ENCODE results near the gene EPHA2.
A peak's percentile ranks its signal among the peaks of the same experiment; 100 is the strongest.
"Not testable (repeated sequence)": the region's sequence is repeated elsewhere in the genome, so short reads cannot be mapped to it uniquely, and the experiment has no call there.

EPHA2 gene

DNA sequence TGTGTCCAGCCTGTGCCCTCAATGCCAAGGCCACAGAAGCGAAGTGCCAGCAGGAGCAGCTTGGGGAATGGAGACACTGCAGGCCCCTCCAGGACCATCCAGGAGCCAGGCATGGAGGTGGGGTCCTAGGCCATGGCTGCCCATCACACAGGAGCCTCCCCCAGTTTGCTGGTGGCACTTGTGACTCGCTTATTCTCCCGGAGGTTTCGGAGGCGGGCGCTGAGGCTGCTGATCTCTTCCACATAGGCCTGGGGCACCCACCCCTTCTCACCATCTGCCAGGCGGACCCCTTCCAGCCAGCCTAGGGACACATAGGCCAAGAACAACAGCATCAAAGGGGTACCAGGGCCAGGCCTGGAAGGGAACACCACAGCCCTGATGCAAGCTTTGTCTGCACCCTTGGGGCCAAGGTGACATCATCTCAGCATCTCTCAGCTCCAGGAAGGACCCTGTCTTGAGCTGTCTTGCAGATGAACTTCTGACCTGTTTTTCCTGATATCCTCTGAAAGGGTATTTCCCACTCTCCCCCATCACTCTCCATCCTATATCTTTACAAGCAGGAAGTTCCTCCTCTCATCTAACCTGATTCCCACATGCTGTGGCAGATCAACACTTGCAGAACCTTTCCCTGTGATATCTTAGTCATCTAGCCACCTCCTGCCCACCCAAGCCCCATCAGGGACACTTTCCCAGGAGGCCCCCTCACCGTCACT, 42.7 kb upstream of the EPHA2 start:
- peaks cover 18% of the 10 kb centered on the region; the same call in 1 of the 2 replicates for H3K36me3 ChIP-seq
- no peak overlapping the region for H3K4me3 ChIP-seq
- H3K27me3 ChIP-seq: no peaks in the 10 kb centered on the region
- peaks cover 11% of the 10 kb centered on the region for H3K4me1 ChIP-seq
- no peaks in the 10 kb centered on the region for H3K9me3 ChIP-seq
- no peaks in the 10 kb centered on the region for H4K20me1 ChIP-seq
- no peak overlapping the region for H3K27ac ChIP-seq
- H3K9ac ChIP-seq: no peak overlapping the region
- H3K4me2 ChIP-seq: peak overlapping the region; percentile 17; the same call in 1 of the 2 replicates
- TF ChIP-seq Cebpa-rat (IDR thresholded peaks at IDR 0.05): no peak

DNA sequence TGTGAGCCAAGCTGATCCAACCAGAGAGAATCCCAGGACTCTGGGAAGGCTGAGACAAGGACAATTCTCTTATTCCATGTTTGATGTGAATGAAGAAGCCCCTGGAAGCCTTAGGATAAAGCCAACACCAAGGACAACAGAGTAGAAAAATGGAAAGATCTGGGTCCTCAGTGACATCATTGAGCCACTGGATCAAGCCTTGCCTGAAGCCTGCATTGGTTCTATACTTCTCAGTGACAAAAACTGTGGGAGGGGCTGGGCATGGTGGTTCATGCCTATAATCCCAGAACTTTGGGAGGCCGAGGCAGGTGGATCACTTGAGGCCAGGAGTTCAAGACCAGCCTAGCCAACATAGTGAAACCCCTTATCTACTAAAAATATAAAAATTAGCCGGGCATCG, 41.0 kb upstream of the EPHA2 start:
- Histone ChIP-seq H3K4me2 (no peak overlapping the region), H3K27me3 (no peaks in the 10 kb centered on the region), H3K9me3 (no peaks in the 10 kb centered on the region), H3K36me3 (peaks cover 10% of the 10 kb centered on the region; the same call in 1 of the 2 replicates), H3K4me3 (no peak overlapping the region), H3K27ac (no peak overlapping the region), H4K20me1 (no peaks in the 10 kb centered on the region), H3K4me1 (peaks cover 14% of the 10 kb centered on the region), H3K9ac (no peak overlapping the region)
- TF ChIP-seq Cebpa-rat (IDR thresholded peaks at IDR 0.05): no peak

DNA sequence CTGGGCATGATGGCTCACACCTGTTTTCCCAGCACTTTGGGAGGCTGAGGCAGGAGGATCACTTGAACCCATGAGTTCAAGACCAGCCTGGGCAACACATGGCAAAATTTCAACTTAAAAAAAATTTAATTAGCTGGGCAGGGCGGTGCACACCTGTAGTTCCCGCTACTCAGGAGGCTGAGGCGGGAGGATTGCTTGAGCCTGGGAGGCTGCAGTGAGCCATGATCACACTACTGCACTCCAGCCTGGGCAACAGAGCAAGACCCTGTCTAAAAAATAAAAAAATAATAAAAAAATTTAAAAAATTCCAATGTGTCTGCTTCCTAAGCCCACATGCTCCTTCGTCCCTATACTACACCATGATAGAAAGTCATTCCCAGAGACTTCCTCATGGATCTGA, 40.3 kb upstream of the EPHA2 start:
- not testable (repeated sequence) for H3K9me3 ChIP-seq, H3K36me3 ChIP-seq, H3K9ac ChIP-seq, H3K4me2 ChIP-seq, H3K27ac ChIP-seq, H4K20me1 ChIP-seq, H3K4me3 ChIP-seq, H3K27me3 ChIP-seq
- H3K4me1 ChIP-seq: peaks cover 20% of the 10 kb centered on the region

DNA sequence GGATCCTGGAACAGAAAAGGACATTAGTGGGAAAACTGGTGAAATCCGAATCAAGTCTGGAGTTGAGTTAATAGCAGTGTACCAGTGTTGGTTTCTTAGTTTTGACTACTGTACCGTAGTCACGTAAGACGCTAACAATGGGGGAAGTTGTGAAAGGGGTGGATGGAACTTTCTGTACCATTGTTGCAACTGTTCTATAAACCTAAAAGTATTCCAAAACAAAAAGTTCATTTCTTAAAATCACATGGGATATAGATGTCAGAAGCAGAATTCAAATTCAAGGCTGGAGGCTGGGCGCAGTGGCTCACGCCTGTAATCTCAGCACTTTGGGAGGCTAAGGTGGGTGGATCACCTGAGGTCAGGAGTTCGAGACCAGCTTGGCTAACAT, 39.6 kb upstream of the EPHA2 start:
- Histone ChIP-seq H4K20me1 (no peaks in the 10 kb centered on the region), H3K27ac (no peak overlapping the region), H3K36me3 (no peaks in the 10 kb centered on the region), H3K9me3 (no peaks in the 10 kb centered on the region), H3K27me3 (no peaks in the 10 kb centered on the region), H3K9ac (no peak overlapping the region), H3K4me2 (no peak overlapping the region), H3K4me3 (no peak overlapping the region), H3K4me1 (peaks cover 20% of the 10 kb centered on the region)
- no peak for TF ChIP-seq Cebpa-rat (IDR thresholded peaks at IDR 0.05)

DNA sequence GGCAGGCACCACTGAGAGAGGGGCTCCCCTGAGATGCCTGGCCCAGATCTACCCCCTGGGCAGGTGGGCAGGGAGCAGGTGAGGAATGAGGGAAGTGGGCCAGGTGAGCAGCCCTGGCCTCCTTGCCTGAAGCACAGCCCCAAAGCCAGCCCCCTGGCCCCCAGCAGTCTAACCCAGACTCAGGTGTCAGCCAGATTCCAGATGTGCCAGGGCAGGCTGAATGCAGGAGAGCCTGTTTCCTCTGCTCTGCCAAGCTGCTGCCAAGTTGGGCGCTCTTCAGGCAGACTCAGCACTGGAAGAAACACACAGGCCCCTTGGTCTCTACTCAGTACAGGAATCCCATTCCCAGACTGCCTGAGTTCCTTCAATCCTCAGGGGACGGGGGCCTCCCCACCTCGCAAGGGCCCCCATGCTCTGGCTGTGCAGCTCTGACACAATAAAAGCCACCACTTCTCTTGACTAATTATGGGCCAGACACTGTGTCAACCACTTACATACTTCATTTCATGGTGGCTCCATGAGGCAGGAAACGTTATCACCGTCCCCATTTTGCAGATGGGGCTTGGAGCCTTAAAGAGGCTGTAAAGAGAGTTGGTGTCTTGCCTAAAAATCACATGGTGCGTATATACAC, 36.2 kb upstream of the EPHA2 start:
- H4K20me1 ChIP-seq: no peaks in the 10 kb centered on the region
- no peaks in the 10 kb centered on the region for H3K27me3 ChIP-seq
- no peaks in the 10 kb centered on the region for H3K36me3 ChIP-seq
- no peak for TF ChIP-seq Cebpa-rat (IDR thresholded peaks at IDR 0.05)
- H3K4me2 ChIP-seq: no peak overlapping the region
- H3K4me3 ChIP-seq: no peak overlapping the region
- H3K9me3 ChIP-seq: no peaks in the 10 kb centered on the region
- H3K4me1 ChIP-seq: peaks cover 8% of the 10 kb centered on the region; the same call in 1 of the 2 replicates
- no peak overlapping the region for H3K27ac ChIP-seq
- no peak overlapping the region for H3K9ac ChIP-seq

DNA sequence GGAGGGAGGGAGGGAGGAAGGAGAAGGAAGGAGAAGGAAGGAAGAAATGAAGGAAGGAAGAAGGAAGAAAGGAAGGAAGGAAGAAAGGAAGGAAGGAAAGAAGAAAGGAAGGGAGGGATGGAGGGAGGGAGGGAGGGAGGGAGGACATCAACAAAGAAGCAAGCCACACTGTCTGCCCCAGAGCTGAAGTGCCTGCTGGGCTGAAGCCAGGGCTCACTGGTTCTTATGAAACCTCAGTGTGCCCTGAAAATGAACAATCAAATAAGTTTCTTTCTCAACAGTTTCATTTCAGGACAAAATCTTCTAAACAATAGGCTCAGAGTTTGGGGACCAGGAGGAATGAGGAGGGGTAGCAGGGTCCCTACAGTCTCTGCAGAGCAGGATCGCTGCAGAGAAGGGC, 35.4 kb upstream of the EPHA2 start:
- H4K20me1 ChIP-seq: no peaks in the 10 kb centered on the region
- H3K4me3 ChIP-seq: no peak overlapping the region
- no peaks in the 10 kb centered on the region for H3K36me3 ChIP-seq
- peaks cover 8% of the 10 kb centered on the region; the same call in 1 of the 2 replicates for H3K4me1 ChIP-seq
- H3K9ac ChIP-seq: no peak overlapping the region
- no peak for TF ChIP-seq Cebpa-rat (IDR thresholded peaks at IDR 0.05)
- no peak overlapping the region for H3K4me2 ChIP-seq
- no peaks in the 10 kb centered on the region for H3K27me3 ChIP-seq
- no peak overlapping the region for H3K27ac ChIP-seq
- H3K9me3 ChIP-seq: no peaks in the 10 kb centered on the region

DNA sequence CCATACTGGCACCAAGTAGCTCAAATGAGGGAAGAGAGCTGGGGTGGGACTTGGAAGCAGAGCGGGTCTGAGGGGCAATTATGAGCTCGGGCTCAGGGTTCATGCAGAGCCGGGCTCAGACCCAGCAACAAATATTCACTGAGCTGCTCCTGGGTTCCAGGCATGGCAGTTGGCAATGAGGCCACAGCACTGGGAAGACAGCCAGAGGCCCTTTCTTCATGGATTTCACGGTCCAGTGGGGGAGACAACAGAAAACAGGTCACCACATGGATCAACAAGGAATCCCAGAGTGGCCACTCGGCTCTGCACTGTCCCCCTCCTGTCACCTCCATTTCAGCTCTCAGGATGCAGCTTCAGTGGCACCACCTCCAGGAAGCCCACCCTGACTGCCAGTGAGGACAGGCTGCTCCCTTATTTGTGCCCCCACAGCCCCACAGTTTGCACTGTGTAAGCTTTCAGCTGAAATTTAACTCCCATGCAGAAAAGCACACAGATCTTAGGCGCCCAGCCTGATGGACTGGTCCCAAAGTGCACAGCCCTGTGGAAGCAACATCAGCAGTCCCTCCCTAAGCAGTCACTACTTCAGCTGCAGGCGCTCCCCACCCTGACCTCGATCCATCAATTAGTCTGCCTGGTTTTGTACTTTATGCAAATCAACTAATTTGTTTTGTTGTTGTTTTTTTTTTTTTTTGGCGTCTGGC, 34.2 kb upstream of the EPHA2 start:
- TF ChIP-seq Cebpa-rat (IDR thresholded peaks at IDR 0.05): no peak
- H3K9ac ChIP-seq: no peak overlapping the region
- no peaks in the 10 kb centered on the region for H3K9me3 ChIP-seq
- H3K4me3 ChIP-seq: no peak overlapping the region
- peaks cover 8% of the 10 kb centered on the region; the same call in 1 of the 2 replicates for H3K4me1 ChIP-seq
- H3K27me3 ChIP-seq: no peaks in the 10 kb centered on the region
- no peak overlapping the region for H3K27ac ChIP-seq
- no peaks in the 10 kb centered on the region for H3K36me3 ChIP-seq
- no peak overlapping the region for H3K4me2 ChIP-seq
- H4K20me1 ChIP-seq: no peaks in the 10 kb centered on the region

DNA sequence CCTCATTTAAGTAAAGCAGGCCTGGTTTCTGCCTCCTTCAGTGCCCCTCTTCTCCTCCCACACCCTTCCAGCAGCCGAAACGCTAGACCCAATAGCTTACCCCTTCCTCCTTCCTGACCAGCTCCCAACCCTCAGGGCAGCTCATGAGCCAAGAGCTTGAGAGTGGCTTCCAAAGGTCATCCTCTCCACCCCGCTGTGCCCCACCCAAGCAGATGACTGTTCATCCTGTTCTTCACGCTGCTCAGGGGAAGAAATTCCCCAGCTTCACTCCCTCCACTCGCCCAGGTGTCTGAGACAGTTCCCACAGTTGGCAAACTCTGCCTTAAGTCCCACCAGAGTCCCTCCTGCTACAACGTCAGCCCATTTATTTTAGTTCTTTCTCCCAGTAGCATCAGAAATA, 33.1 kb upstream of the EPHA2 start:
- Histone ChIP-seq H3K27me3 (no peaks in the 10 kb centered on the region), H3K4me3 (no peak overlapping the region), H3K4me2 (no peak overlapping the region), H3K9ac (no peak overlapping the region), H4K20me1 (no peaks in the 10 kb centered on the region), H3K9me3 (no peaks in the 10 kb centered on the region), H3K36me3 (no peaks in the 10 kb centered on the region), H3K27ac (no peak overlapping the region), H3K4me1 (peaks cover 8% of the 10 kb centered on the region; the same call in 1 of the 2 replicates)
- TF ChIP-seq Cebpa-rat (IDR thresholded peaks at IDR 0.05): no peak

DNA sequence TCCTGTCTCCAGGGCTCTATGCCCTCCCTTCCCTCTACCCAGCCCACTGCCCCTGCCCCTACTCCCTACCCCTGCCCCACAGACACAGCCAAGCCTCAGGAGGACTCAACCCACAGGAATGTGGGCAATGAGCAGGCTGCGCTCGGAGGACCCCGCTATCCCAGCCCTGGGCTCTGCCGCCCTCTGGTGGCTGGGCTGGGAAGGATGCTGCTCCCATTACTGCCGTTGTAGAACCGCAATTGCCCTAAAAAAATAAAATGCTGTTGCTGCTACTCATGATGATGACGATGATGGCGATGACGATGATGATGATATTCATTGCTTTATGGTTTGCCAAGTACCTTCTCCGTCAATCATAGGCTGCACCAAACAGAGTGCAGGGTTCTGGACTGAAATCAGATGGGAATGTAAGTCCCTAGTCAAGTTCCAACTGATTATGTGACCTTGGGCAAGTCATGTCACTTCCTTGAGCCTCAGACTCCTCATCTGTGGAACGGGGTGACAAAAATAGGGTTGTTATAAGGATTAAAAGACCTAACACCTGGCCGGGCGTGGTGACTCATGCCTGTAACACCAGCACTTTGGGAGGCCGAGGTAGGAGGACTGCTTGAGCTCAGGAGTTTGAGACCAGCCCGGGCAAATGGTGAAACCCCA, 32.0 kb upstream of the EPHA2 start:
- H3K4me1 ChIP-seq: peaks cover 8% of the 10 kb centered on the region; the same call in 1 of the 2 replicates
- H3K27me3 ChIP-seq: no peaks in the 10 kb centered on the region
- no peak overlapping the region for H3K4me3 ChIP-seq
- TF ChIP-seq Cebpa-rat (IDR thresholded peaks at IDR 0.05): no peak
- H4K20me1 ChIP-seq: no peaks in the 10 kb centered on the region
- no peak overlapping the region for H3K27ac ChIP-seq
- no peak overlapping the region for H3K9ac ChIP-seq
- H3K4me2 ChIP-seq: no peak overlapping the region
- no peaks in the 10 kb centered on the region for H3K9me3 ChIP-seq
- H3K36me3 ChIP-seq: no peaks in the 10 kb centered on the region
